NCI-H345 treated with DMSO at 0.1 percent for 48 hours (cell line): ENCODE results near the gene GADD45A.
"Not testable (repeated sequence)": the region's sequence is repeated elsewhere in the genome, so short reads cannot be mapped to it uniquely, and the experiment has no call there.

Experiments
- DNase-seq: peaks from one replicate; lab custom pipeline; 2025; ENCODE audit not compliant: unreplicated experiment; lab: John Stamatoyannopoulos, UW

GADD45A gene

GRCh38 chr1:67685067-67685557 is at the start of gene GADD45A:
Gene GADD45A (plus strand): TSS chr1:67685201. CDS start chr1:67685495, 294 bp downstream.
- peak; percentile 97 for DNase-seq

DNA sequence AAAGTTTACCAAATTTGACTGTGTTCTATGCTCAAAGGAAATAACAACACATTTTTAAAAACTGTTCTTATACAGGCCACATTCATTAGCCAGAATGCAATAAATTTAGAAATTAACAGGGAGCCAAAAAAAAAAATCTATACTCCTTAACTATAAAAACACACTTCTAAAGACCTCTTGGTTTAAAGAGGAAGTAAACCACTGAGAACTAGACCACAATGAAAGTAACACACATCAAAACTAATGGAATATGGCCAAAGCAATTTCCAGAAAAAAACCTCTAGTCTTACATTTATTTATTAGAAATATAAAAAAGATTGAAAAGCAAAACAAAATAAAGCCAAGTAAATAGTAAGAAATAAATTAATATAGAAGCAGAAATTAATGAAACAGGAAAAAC is 48.9 kb upstream of the GADD45A start:
- DNase-seq, result no peak

GRCh38 chr1:67639361-67639760 is 45.6 kb upstream of the GADD45A start:
- no peak for DNase-seq

GRCh38 chr1:67642629-67643028 is 42.4 kb upstream of the GADD45A start:
- no peak for DNase-seq

- DNase-seq, result no peak
Observed at GRCh38 chr1:67644566-67644965, 40.4 kb upstream of the GADD45A start.

DNA sequence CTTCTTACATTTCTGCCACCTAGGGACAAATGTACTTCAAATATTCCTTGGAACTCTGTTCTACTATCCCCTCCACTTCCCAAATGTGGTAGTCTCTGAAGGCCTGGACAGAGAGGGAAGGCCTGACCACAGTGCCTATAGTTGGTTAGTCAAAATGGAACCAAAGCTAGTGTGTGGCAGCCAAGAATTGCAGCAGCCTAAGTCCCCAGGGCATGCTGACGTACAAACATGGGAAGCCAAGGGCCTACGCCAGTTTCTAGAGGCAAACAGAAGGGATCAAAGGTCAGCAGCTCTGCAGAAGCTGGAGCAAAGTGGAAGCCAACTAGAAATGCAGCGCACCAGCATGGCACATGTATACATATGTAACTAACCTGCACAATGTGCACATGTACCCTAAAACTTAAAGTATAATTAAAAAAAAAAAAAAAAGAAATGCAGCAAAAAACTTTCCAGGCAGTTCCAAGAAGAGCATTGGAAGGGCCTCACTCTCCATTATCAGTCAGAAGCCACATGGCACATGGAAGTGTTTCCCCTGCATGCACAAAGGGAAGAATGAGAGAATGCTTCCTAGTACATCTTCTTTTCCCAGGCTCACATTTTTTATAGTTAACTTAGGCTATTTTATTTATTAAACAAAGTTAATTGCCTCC is 39.4 kb upstream of the GADD45A start:
- peak; percentile 4 for DNase-seq

DNA sequence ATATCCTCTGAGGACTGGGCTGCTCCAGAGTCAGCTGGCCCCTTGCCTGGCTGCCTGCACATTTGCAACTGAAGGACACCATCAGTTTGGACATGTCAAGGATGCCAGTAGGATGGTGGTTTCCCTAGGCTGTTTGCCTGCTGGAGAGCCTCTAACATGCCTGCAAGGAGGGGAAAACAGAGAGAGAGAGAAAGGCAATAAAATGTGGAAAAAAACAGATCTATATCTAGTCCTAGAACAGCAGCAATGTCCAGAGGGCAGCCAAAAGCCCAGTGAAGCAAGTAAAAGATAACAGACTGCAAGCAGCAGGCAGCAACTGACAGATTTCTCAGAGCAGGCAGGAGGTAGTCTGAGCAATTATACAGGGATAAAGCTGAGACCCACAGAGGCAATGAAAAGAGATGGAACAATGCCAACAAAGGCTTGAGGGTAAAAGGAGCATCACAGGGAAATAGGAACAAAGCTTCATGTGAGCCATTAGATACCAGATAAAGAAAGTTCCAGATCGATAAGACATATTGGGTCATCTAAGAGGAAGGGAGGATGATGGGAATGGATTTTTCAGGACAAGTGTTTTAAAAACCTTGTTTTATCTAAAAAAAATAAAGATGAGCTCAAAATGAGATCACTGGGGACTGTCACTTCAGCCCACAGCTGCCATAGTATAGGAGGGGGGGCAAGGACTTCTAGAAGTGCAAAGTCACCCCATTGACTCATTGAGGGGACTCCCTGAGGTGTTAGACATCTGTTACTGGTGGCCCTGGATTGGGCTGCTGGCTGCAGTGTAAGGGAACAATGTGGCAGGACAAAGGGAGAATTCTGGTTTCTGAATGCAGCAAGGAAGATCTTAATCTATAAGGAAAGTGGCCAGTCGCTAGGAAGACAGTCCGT is 38.6 kb upstream of the GADD45A start:
- DNase-seq, result peak; percentile 97

GRCh38 chr1:67647036-67647798 is 37.8 kb upstream of the GADD45A start:
- peak; percentile 70 for DNase-seq

DNA sequence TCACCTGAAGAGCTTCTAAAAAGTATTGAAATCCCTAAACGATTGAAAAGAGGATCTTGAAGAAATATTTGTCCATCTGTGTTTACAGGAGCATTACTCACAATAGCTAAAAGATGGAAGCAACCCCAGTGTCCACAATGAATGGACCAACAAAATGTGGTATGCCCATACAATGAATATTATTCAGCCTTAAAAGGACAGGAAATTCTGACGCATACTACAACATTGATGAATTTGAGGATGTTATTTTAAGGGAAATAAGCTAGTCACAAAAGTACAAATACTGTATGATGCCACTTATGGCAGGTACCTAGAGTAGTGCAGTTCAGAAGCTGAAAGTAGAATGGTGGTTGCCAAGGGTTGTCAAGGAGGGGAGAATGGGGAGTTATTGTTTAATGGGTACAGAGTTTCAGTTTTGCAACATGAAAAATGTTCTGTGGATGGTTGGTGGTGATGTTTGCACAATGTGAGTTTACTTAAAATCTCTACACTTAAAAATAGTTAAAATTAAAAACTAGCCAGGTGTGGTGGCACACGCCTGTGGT is 37.1 kb upstream of the GADD45A start:
- DNase-seq, result no peak

- no peak for DNase-seq
Observed at GRCh38 chr1:67648582-67649326, 36.2 kb upstream of the GADD45A start.

- DNase-seq, result no peak
Observed at GRCh38 chr1:67650061-67650460, 34.9 kb upstream of the GADD45A start.

DNA sequence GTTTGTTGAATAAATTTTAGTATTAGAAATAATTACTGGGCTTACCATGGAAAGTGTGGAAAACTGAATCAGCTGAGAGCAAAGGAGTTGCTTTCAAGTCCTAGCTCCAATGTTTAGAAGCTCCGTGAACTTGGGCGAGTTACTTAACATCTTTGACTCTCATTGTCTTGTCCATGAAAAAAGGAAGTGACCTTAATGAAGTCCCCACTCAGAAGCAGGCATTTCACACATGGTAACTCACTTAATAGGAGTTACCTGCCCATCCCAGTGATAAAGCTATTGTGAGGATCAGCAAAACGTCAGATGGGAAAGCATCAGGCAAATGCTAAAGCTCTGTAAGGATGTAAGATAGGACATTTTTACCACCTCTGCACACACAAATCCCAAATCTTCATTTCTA is 34.0 kb upstream of the GADD45A start:
- DNase-seq, result no peak

DNA sequence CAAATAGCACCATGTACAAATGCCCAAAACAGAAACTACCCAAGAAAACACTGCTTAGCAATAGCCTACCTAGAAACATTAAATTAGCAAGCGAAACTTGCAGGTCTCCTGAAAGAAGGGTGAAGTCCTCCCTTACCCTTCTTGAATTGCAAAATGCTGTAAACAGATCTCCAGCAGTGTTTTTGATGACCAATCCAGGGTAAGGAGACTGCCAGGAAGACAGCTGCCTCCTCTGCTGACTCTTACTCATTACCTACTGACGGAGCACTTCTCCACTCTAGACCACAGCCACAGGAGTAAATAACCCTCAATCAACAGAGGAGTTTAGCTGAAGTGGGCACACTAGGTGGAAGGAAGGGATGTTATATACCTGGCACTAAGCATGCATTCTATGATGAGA is 32.2 kb upstream of the GADD45A start:
- DNase-seq, result no peak

DNA sequence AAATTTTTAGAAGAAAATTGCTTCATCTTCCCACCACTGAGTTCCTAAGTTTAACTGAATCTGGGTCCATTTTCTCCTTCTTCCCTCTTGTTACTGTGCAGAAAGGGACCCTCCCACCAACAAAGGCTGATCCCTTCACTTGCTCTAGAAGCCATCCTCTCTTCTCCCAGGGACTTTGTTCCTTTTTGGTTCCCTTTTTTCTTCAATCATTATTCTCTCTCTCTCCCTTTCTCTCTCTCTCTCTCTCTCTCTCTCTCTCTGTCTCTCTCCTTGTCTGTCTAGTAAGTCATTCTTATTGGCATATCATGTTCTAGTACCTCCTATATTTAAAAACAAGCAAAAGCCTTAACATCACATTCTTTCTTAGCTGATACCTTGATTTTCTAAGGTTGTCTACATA is 31.7 kb upstream of the GADD45A start:
- DNase-seq, result no peak

DNA sequence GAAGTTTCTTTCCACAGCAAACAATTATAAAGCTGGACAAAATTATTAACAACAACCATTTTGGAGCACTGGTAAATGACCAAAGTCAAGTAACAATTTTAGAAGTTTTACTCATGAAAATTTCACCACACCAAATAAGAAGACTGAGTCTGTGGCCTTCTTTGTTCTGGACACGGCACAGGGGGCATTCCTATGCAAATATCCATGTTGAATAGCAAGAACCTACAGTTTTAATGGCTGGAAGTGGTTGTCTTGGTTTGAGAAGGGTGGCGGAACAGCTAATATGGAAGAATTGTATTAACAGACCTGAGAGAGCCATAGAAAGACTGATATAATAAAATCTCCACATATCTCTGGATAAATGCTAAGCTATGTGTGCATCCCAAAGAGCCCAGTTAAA is 29.4 kb upstream of the GADD45A start:
- no peak for DNase-seq

GRCh38 chr1:67657152-67657551 is 27.8 kb upstream of the GADD45A start:
- DNase-seq, result not testable (repeated sequence)

GRCh38 chr1:67659229-67659628 is 25.8 kb upstream of the GADD45A start:
- DNase-seq, result no peak

- DNase-seq, result no peak
Observed at GRCh38 chr1:67662884-67663283, 22.1 kb upstream of the GADD45A start.

DNA sequence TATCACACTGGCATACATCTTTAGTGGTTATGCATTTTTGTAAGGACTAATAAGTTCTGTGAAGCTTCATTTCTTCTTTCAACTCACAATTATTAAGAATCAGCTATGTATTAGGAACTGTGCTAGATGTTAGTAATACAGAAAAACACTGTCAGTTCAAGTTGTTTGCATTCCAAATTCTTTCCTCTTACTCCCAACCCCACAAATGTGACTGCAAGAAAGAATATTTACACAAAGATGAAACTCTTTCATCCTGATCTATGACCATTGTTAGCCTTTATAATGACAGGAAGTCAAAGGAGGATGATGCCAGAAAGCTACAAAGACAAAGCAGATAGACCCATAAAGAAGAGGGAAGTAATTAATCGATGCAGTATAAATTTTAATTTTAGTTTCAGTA is 21.0 kb upstream of the GADD45A start:
- no peak for DNase-seq

- DNase-seq, result not testable (repeated sequence)
Observed at GRCh38 chr1:67665307-67665706, 19.7 kb upstream of the GADD45A start.
